Smooth muscle cell (in vitro differentiated cells): ENCODE measurements around the gene EREG. TPM values are rescaled to one million over a fixed set of nuclear protein-coding genes. Genes with fewer than 3 reads are reported as not detected.

ENCODE experiments used
- DNase-seq: peaks from one replicate; lab custom pipeline; 2025; ENCODE audit not compliant: unreplicated experiment; lab: John Stamatoyannopoulos, UW
- H2AFZ ChIP-seq: fragments of 200-600 bp; sonication (generic); 2 replicates; pipeline ENCODE4 v1.6.0; 2016; ENCODE audit warnings: antibody characterized with exemption, low read depth, mild to moderate bottlenecking
- H3F3A ChIP-seq: fragments of 200-600 bp; sonication (generic); 2 replicates; pipeline ENCODE4 v1.6.0; 2017; ENCODE audit warnings: antibody characterized with exemption, low read depth
- H3K27ac ChIP-seq: fragments of 200-600 bp; sonication (generic); 2 replicates; pipeline ENCODE4 v1.5.1; 2016; ENCODE audit warnings: low read depth, mild to moderate bottlenecking
- H3K27me3 ChIP-seq: fragments of 200-600 bp; sonication (generic); 2 replicates; pipeline ENCODE4 v1.6.1; 2016; ENCODE audit warnings: low read depth, mild to moderate bottlenecking
- H3K36me3 ChIP-seq: fragments of 200-600 bp; sonication (generic); 2 replicates; pipeline ENCODE4 v1.5.1; 2016; ENCODE audit warnings: low read depth
- H3K4me1 ChIP-seq: fragments of 200-600 bp; sonication (generic); 2 replicates; pipeline ENCODE4 v1.5.1; 2016; ENCODE audit warnings: low read depth
- H3K4me2 ChIP-seq: fragments of 200-600 bp; sonication (generic); 2 replicates; pipeline ENCODE4 v1.6.0; 2016; ENCODE audit warnings: mild to moderate bottlenecking
- H3K4me3 ChIP-seq: fragments of 200-600 bp; sonication (generic); 2 replicates; pipeline ENCODE4 v1.5.1; 2016; ENCODE audit warnings: mild to moderate bottlenecking
- H3K79me2 ChIP-seq: fragments of 200-600 bp; sonication (generic); 2 replicates; pipeline ENCODE4 v1.6.0; 2016; ENCODE audit warnings: low read depth, mild to moderate bottlenecking
- H3K9ac ChIP-seq: fragments of 200-600 bp; sonication (generic); 2 replicates; pipeline ENCODE4 v1.6.0; 2016; ENCODE audit warnings: low read depth
- H3K9me3 ChIP-seq: fragments of 200-600 bp; sonication (generic); replicated peaks from 2 replicates; pipeline ENCODE4 v1.5.1; 2016; ENCODE audit warnings: low read depth
- H4K20me1 ChIP-seq: fragments of 200-600 bp; sonication (generic); 2 replicates; pipeline ENCODE4 v1.6.0; 2016; ENCODE audit warnings: low read depth
- CTCF ChIP-seq: fragments of 200-600 bp; sonication (generic); IDR thresholded peaks from 2 replicates; pipeline ENCODE4 v1.5.1; 2017; ENCODE audit warnings: borderline replicate concordance, mild to moderate bottlenecking, antibody characterized with exemption; ENCODE audit not compliant: insufficient read depth, poor library complexity, severe bottlenecking
- WGBS: methylation state at CpG from one replicate; pipeline ENCODE4 v1.1.7; 2016; ENCODE audit warnings: low lambda C conversion rate; 5-methylcytosine and 5-hydroxymethylcytosine counted together
- polyA plus RNA-seq: library from polyadenylated mRNA; unstranded; fragments of >200 nt; fragmentation: Nextera tagmentation; extraction: Ambion mirVana; gene quantifications from 2 replicates; pipeline ENCODE4 v1.2.1, GENCODE V29; 2016
- total RNA-seq: library from RNA; depleted of rRNA; stranded (reverse); fragments of >200 nt; gene quantifications from 2 replicates; pipeline ENCODE4 v1.2.3, GENCODE V29; 2014

The EREG gene
- total and polyA plus RNA-seq, 2 experiments from 2014 or later, result 0.55 to 1.9 TPM

- no peak for TF ChIP-seq CTCF
- WGBS, result 93% methylated on average over 3 of the region's 3 CpGs
- no peak overlapping the region for H2AFZ ChIP-seq
- H4K20me1 ChIP-seq, result no peaks in the 10 kb centered on the region
- H3K9me3 ChIP-seq, result no peaks in the 10 kb centered on the region
- no peak overlapping the region for H3K4me3 ChIP-seq
- no peak overlapping the region for H3K9ac ChIP-seq
- no peaks in the 10 kb centered on the region for H3K79me2 ChIP-seq
- H3K27ac ChIP-seq, result no peak overlapping the region
- no peaks in the 10 kb centered on the region for H3F3A ChIP-seq
- DNase-seq, result no peak
- no peaks in the 10 kb centered on the region for H3K4me1 ChIP-seq
- H3K36me3 ChIP-seq, result no peaks in the 10 kb centered on the region
- no peak overlapping the region for H3K4me2 ChIP-seq
- no peaks in the 10 kb centered on the region for H3K27me3 ChIP-seq
Observed at GRCh38 chr4:74327762-74328161, 37.2 kb upstream of the EREG start.

- H3K4me3 ChIP-seq, result no peak overlapping the region
- no peak for DNase-seq
- no peaks in the 10 kb centered on the region for H3K27me3 ChIP-seq
- no peaks in the 10 kb centered on the region for H3K4me1 ChIP-seq
- WGBS, result 97% methylated on average over 1 of the region's 1 CpG
- no peaks in the 10 kb centered on the region for H3K9me3 ChIP-seq
- H3F3A ChIP-seq, result no peaks in the 10 kb centered on the region
- no peak overlapping the region for H3K27ac ChIP-seq
- TF ChIP-seq CTCF, result no peak
- H3K4me2 ChIP-seq, result no peak overlapping the region
- no peaks in the 10 kb centered on the region for H3K36me3 ChIP-seq
- no peaks in the 10 kb centered on the region for H4K20me1 ChIP-seq
- H2AFZ ChIP-seq, result no peak overlapping the region
- H3K79me2 ChIP-seq, result no peaks in the 10 kb centered on the region
- H3K9ac ChIP-seq, result no peak overlapping the region
Observed at GRCh38 chr4:74328501-74328900, 36.4 kb upstream of the EREG start.

- no peak for TF ChIP-seq CTCF
- H3F3A ChIP-seq, result no peaks in the 10 kb centered on the region
- no peaks in the 10 kb centered on the region for H3K4me1 ChIP-seq
- H3K36me3 ChIP-seq, result no peaks in the 10 kb centered on the region
- no peaks in the 10 kb centered on the region for H3K27me3 ChIP-seq
- H3K4me3 ChIP-seq, result no peak overlapping the region
- H3K79me2 ChIP-seq, result no peaks in the 10 kb centered on the region
- H3K9ac ChIP-seq, result no peak overlapping the region
- H2AFZ ChIP-seq, result no peak overlapping the region
- H3K4me2 ChIP-seq, result no peak overlapping the region
- no peaks in the 10 kb centered on the region for H3K9me3 ChIP-seq
- no peaks in the 10 kb centered on the region for H4K20me1 ChIP-seq
- no peak overlapping the region for H3K27ac ChIP-seq
- DNase-seq, result no peak
Observed at GRCh38 chr4:74329307-74329706, 35.6 kb upstream of the EREG start.

DNA sequence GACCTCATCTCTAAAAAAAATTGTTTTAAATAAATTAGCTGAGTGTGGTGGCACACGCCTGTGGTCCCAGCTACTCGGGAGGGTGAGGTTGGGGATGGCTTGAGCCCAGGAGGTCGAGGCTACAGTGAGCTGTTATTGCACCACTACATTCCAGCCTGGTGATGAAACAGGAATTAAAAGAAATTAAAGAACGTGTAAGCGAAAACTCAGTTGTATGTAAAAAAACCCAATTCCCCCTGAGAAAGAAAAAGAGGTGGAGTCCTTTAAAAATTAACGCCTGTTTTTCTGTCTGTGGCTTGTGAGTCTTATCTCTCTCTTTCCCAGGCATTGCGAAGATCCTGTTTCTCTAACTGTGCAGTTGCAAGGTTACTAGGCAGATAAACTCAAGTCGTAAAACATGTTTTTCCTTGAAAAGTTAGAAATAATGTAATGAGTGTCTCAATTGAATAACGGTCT, 34.6 kb upstream of the EREG start:
- Histone ChIP-seq H4K20me1 (no peaks in the 10 kb centered on the region), H3K27ac (no peak overlapping the region), H2AFZ (peak overlapping the region; percentile 48), H3K79me2 (no peaks in the 10 kb centered on the region), H3F3A (no peaks in the 10 kb centered on the region), H3K4me3 (no peak overlapping the region), H3K4me1 (no peaks in the 10 kb centered on the region), H3K36me3 (no peaks in the 10 kb centered on the region), H3K9ac (no peak overlapping the region), H3K4me2 (no peak overlapping the region), H3K27me3 (no peaks in the 10 kb centered on the region), H3K9me3 (no peaks in the 10 kb centered on the region)
- DNase-seq, result no peak
- no peak for TF ChIP-seq CTCF
- 43% methylated on average over 9 of the region's 9 CpGs for WGBS
